DOHH2 (cell line): ENCODE results near the gene AFG1L.

ENCODE experiments used
- H3F3A ChIP-seq: fragments of 200-600 bp; sonication (generic), shearing (Covaris generic); 2 replicates; pipeline ENCODE4 v1.6.0; 2016; ENCODE audit warnings: antibody characterized with exemption, mild to moderate bottlenecking; ENCODE audit not compliant: control insufficient read depth, insufficient read depth
- H3K27ac ChIP-seq: fragments of 200-600 bp; sonication (generic); 2 replicates; pipeline ENCODE4 v1.5.1; 2014; ENCODE audit warnings: low read depth, mild to moderate bottlenecking, low read length, moderate library complexity
- H3K27me3 ChIP-seq: fragments of 200-600 bp; sonication (generic); 2 replicates; pipeline ENCODE4 v1.6.1; 2014; ENCODE audit warnings: mild to moderate bottlenecking, low read length, mixed read lengths; ENCODE audit not compliant: control insufficient read depth
- H3K36me3 ChIP-seq: fragments of 200-600 bp; sonication (generic); 2 replicates; pipeline ENCODE4 v1.6.1; 2014; ENCODE audit warnings: mild to moderate bottlenecking, low read length, moderate library complexity, mixed read lengths; ENCODE audit not compliant: control insufficient read depth
- H3K4me1 ChIP-seq: fragments of 200-600 bp; sonication (generic); 2 replicates; pipeline ENCODE4 v1.6.1; 2014; ENCODE audit warnings: mild to moderate bottlenecking, low read length, mixed read lengths; ENCODE audit not compliant: control insufficient read depth
- H3K4me2 ChIP-seq: fragments of 200-600 bp; sonication (generic); 2 replicates; pipeline ENCODE4 v1.6.0; 2014; ENCODE audit warnings: mild to moderate bottlenecking, low read length, moderate library complexity
- H3K4me3 ChIP-seq: fragments of 200-600 bp; sonication (generic); 2 replicates; pipeline ENCODE4 v1.5.1; 2014; ENCODE audit warnings: mild to moderate bottlenecking, low read length, mixed read lengths
- H3K79me2 ChIP-seq: fragments of 200-600 bp; sonication (generic); 2 replicates; pipeline ENCODE4 v1.6.1; 2014; ENCODE audit warnings: mild to moderate bottlenecking, low read length, mixed read lengths; ENCODE audit not compliant: control insufficient read depth
- H3K9me2 ChIP-seq: fragments of 200-600 bp; sonication (generic); replicated peaks from 2 replicates; pipeline ENCODE4 v1.6.1; 2014; ENCODE audit warnings: mild to moderate bottlenecking, low read length, mixed read lengths; ENCODE audit not compliant: control insufficient read depth
- H3K9me3 ChIP-seq: fragments of 200-600 bp; sonication (generic); 2 replicates; pipeline ENCODE4 v1.6.1; 2014; ENCODE audit warnings: antibody characterized with exemption, low read length, mixed read lengths; ENCODE audit not compliant: control insufficient read depth, insufficient read depth
- H4K20me1 ChIP-seq: fragments of 200-600 bp; sonication (generic); 2 replicates; pipeline ENCODE4 v1.6.0; 2014; ENCODE audit warnings: low read depth, mild to moderate bottlenecking, antibody characterized with exemption, low read length, moderate library complexity; ENCODE audit not compliant: control insufficient read depth, insufficient read depth
- CTCF ChIP-seq: fragments of 200-600 bp; sonication (generic); IDR thresholded peaks from one replicate; pipeline ENCODE4 v1.5.1; 2014; ENCODE audit warnings: antibody characterized with exemption, mild to moderate bottlenecking, low read depth, low read length; ENCODE audit not compliant: poor library complexity, severe bottlenecking
- EZH2phosphoT487 ChIP-seq: fragments of 200-600 bp; sonication (generic); IDR thresholded peaks from 2 replicates; pipeline ENCODE4 v1.6.1; 2017; ENCODE audit warnings: borderline replicate concordance, mild to moderate bottlenecking, antibody characterized with exemption, low read length, moderate library complexity, mixed read lengths

The AFG1L gene

DNA sequence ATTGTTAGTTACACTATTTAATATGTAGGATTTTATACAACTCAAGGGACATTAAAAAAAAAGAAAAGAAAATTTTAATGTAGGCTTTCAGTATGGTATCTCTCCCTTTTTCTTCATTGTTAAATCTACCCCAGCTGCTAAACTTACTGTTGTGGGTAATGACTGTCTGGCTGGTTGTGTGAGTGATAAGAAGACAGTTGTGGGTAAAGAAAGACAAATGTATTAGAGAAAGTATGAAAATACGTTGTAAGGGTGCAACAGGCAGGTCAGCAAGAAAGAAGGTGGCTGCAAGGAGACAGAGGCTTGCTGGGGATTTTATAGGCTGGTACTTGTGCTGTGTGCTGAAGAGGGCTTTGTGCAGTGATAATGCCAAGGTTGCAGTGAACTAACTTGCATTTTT is 174.5 kb downstream of the AFG1L start:
- Histone ChIP-seq H3K9me2 (no peaks in the 10 kb centered on the region), H4K20me1 (no peaks in the 10 kb centered on the region), H3F3A (no peaks in the 10 kb centered on the region), H3K27me3 (no peaks in the 10 kb centered on the region), H3K36me3 (no peaks in the 10 kb centered on the region), H3K4me3 (no peak overlapping the region), H3K79me2 (no peaks in the 10 kb centered on the region), H3K4me1 (peaks cover 7% of the 10 kb centered on the region), H3K27ac (no peak overlapping the region), H3K4me2 (no peak overlapping the region), H3K9me3 (no peaks in the 10 kb centered on the region)
- no peak for TF ChIP-seq EZH2phosphoT487

GRCh38 chr6:108473197-108473596 is 178.3 kb downstream of the AFG1L start:
- Histone ChIP-seq H3K4me2 (no peak overlapping the region), H3K4me1 (no peaks in the 10 kb centered on the region), H3K9me2 (no peaks in the 10 kb centered on the region), H3K4me3 (no peak overlapping the region), H3K9me3 (no peaks in the 10 kb centered on the region), H3K27me3 (no peaks in the 10 kb centered on the region), H4K20me1 (no peaks in the 10 kb centered on the region), H3K79me2 (no peaks in the 10 kb centered on the region), H3F3A (no peaks in the 10 kb centered on the region), H3K27ac (no peak overlapping the region), H3K36me3 (no peaks in the 10 kb centered on the region)
- TF ChIP-seq CTCF (no peak), EZH2phosphoT487 (no peak)

- Histone ChIP-seq H3K27ac (no peak overlapping the region), H3K4me1 (no peaks in the 10 kb centered on the region), H4K20me1 (no peaks in the 10 kb centered on the region), H3K79me2 (no peaks in the 10 kb centered on the region), H3K4me2 (no peak overlapping the region), H3F3A (no peaks in the 10 kb centered on the region), H3K9me3 (no peaks in the 10 kb centered on the region), H3K9me2 (no peaks in the 10 kb centered on the region), H3K4me3 (no peak overlapping the region), H3K27me3 (no peaks in the 10 kb centered on the region), H3K36me3 (no peaks in the 10 kb centered on the region)
- TF ChIP-seq CTCF, result no peak
- no peak for TF ChIP-seq EZH2phosphoT487
These were observed 181.5 kb downstream of the AFG1L start for GRCh38 chr6:108476376-108476775.

DNA sequence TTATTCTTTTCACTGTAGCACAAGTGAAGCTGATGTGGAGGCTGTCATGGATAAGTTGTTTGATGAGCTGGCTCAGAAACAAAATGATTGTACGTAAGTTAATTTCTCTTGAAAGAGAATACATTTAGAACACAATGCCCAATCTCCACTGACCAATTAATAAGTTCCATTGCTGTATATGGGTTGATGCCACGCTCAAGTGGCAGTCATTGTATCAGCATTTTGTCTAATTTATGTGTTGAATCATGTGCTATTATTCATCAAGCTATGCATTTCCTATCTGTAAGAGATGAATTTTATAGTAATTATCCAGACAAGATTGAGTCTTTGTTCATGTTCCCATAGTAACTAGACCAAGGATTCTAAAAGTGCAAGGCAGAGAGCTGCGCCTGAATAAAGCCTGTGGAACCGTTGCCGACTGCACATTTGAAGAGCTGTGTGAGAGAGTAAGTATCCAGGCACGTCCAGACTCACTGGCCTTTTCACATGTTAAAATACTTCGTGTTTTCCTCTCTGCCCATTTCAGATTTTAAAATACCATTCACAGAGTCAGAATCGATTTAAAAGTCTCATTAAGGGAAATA is 182.1 kb downstream of the AFG1L start:
- H3K36me3 ChIP-seq, result no peaks in the 10 kb centered on the region
- H4K20me1 ChIP-seq, result no peaks in the 10 kb centered on the region
- H3K27ac ChIP-seq, result no peak overlapping the region
- H3K4me3 ChIP-seq, result no peak overlapping the region
- H3K9me3 ChIP-seq, result no peaks in the 10 kb centered on the region
- TF ChIP-seq EZH2phosphoT487, result no peak
- no peak for TF ChIP-seq CTCF
- no peaks in the 10 kb centered on the region for H3F3A ChIP-seq
- H3K4me1 ChIP-seq, result no peaks in the 10 kb centered on the region
- H3K27me3 ChIP-seq, result no peaks in the 10 kb centered on the region
- no peak overlapping the region for H3K4me2 ChIP-seq
- no peaks in the 10 kb centered on the region for H3K9me2 ChIP-seq
- H3K79me2 ChIP-seq, result no peaks in the 10 kb centered on the region
